Astrocyte (in vitro differentiated cells and primary cell): ENCODE data around the gene WDR4. TPM values are rescaled to one million over a fixed set of nuclear protein-coding genes. Genes with fewer than 3 reads are reported as not detected.
"Not testable (repeated sequence)": the region's sequence is repeated elsewhere in the genome, so short reads cannot be mapped to it uniquely, and the experiment has no call there.

Experiments used
- DNase-seq: peaks from one replicate; pipeline ENCODE4 v3.0.0-alpha.2; 2010; ENCODE audit warnings: low read depth
- FAIRE-seq: peaks from 2 replicates; lab custom pipeline; 2011; peaks lifted over from hg19 to GRCh38; lab: Jason Lieb, UNC
- H2AFZ ChIP-seq: 2 replicates; pipeline ENCODE4 v1.6.0; 2012; ENCODE audit warnings: low read depth, low read length, inconsistent platforms
- H3K27ac ChIP-seq: 2 replicates; pipeline ENCODE4 v1.5.1; 2011; ENCODE audit warnings: low read depth, low read length, inconsistent platforms
- H3K27me3 ChIP-seq: 2 replicates; pipeline ENCODE4 v1.6.0; 2011; ENCODE audit warnings: low read length, inconsistent platforms; ENCODE audit not compliant: insufficient read depth
- H3K36me3 ChIP-seq: 2 replicates; pipeline ENCODE4 v1.5.1; 2011; ENCODE audit warnings: low read length, inconsistent platforms; ENCODE audit not compliant: insufficient read depth
- H3K4me1 ChIP-seq: 2 replicates; pipeline ENCODE4 v1.5.1; 2011; ENCODE audit warnings: low read length, inconsistent platforms; ENCODE audit not compliant: insufficient read depth
- H3K4me2 ChIP-seq: 2 replicates; pipeline ENCODE4 v1.6.0; 2012; ENCODE audit warnings: low read length, inconsistent platforms
- H3K4me3 ChIP-seq: 2 replicates; pipeline ENCODE4 v1.5.1; 2011; ENCODE audit warnings: low read depth, mild to moderate bottlenecking, low read length, inconsistent platforms; ENCODE audit not compliant: insufficient read depth
- H3K79me2 ChIP-seq: 2 replicates; pipeline ENCODE4 v1.6.0; 2012; ENCODE audit warnings: mild to moderate bottlenecking, low read length, inconsistent platforms; ENCODE audit not compliant: insufficient read depth
- H3K9ac ChIP-seq: 2 replicates; pipeline ENCODE4 v1.6.0; 2012; ENCODE audit warnings: mild to moderate bottlenecking, low read length, inconsistent platforms
- H3K9me3 ChIP-seq: 2 replicates; pipeline ENCODE4 v1.5.1; 2012; ENCODE audit warnings: low read depth, mild to moderate bottlenecking, low read length, inconsistent platforms; ENCODE audit not compliant: insufficient read depth
- H4K20me1 ChIP-seq: 2 replicates; pipeline ENCODE4 v1.6.0; 2012; ENCODE audit warnings: low read length, inconsistent platforms; ENCODE audit not compliant: insufficient read depth
- H3K27ac Mint-ChIP-seq: one replicate; pipeline ENCODE4 v1.8.0; 2021; ENCODE audit warnings: mild to moderate bottlenecking, mixed read lengths; ENCODE audit not compliant: unreplicated experiment
- H3K27me3 Mint-ChIP-seq: one replicate; pipeline ENCODE4 v1.8.0; 2021; ENCODE audit warnings: low read depth, mixed read lengths; ENCODE audit not compliant: unreplicated experiment
- H3K36me3 Mint-ChIP-seq: one replicate; pipeline ENCODE4 v1.8.0; 2021; ENCODE audit warnings: low read depth, mixed read lengths; ENCODE audit not compliant: unreplicated experiment
- H3K4me1 Mint-ChIP-seq: one replicate; pipeline ENCODE4 v1.8.0; 2021; ENCODE audit warnings: low read depth, mixed read lengths; ENCODE audit not compliant: unreplicated experiment
- H3K4me3 Mint-ChIP-seq: one replicate; pipeline ENCODE4 v1.8.0; 2021; ENCODE audit warnings: mild to moderate bottlenecking, moderate library complexity, mixed read lengths; ENCODE audit not compliant: unreplicated experiment
- H3K9me3 Mint-ChIP-seq: one replicate; pipeline ENCODE4 v1.8.0; 2021; ENCODE audit warnings: mild to moderate bottlenecking, mixed read lengths; ENCODE audit not compliant: unreplicated experiment
- EZH2 ChIP-seq: IDR thresholded peaks from 2 replicates; pipeline ENCODE4 v1.6.1; 2012; ENCODE audit warnings: mild to moderate bottlenecking, low read length, inconsistent platforms; ENCODE audit not compliant: insufficient read depth
- total RNA-seq: library from RNA; stranded (reverse); gene quantifications from 2 replicates; pipeline ENCODE4 v1.2.1, GENCODE V29; 2021
- TF ChIP-seq, protein P1 (sequence below): IDR thresholded peaks from 2 replicates; pipeline ENCODE4 v1.5.1; 2011; ENCODE audit warnings: low read depth, mild to moderate bottlenecking, inconsistent platforms, low read length, moderate library complexity; ENCODE audit not compliant: insufficient read depth

Gene WDR4
- total RNA-seq, 1 donor from 2014 or later, result 20.5 TPM

DNA sequence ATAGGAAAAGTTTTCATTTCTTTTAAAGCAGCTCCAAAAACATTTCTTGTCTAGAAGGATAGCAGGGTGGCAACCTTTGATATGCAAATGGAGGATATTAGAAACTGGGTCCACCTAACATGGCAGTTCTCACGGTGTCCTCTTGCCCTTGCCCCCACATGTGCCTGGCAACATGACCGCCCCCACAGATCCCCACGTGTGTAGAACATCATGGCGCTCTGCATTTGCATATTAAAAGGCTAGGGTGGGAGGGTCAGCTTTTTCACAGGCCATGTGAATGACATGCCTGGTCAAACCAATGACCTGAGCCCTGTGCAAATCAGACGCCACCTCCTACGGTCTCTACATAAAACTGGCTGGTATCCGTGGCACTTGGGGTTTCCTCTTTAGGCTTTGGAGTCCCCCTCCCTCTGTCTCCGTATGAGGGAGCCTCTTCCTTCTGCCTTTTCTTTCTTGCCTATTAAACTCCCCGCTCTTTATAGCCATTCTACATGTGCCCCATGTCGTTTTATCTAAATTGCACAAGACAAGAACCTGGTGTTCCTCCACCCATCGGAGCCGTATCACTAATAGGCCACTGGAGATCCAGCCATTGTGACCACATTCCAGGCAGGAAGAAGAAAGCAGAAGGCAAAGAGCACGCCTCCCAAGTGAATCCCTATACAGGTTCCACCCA lies 71.3 kb downstream of the WDR4 start:
- no peak for FAIRE-seq
- no peaks in the 10 kb centered on the region for H3K36me3 Mint-ChIP-seq
- H3K27ac Mint-ChIP-seq, result no peak overlapping the region
- no peaks in the 10 kb centered on the region for H3K9me3 ChIP-seq
- no peak overlapping the region for H3K4me3 ChIP-seq
- no peak overlapping the region for H3K9ac ChIP-seq
- no peaks in the 10 kb centered on the region for H3K79me2 ChIP-seq
- TF ChIP-seq EZH2, result no peak
- TF ChIP-seq, protein P1, sequence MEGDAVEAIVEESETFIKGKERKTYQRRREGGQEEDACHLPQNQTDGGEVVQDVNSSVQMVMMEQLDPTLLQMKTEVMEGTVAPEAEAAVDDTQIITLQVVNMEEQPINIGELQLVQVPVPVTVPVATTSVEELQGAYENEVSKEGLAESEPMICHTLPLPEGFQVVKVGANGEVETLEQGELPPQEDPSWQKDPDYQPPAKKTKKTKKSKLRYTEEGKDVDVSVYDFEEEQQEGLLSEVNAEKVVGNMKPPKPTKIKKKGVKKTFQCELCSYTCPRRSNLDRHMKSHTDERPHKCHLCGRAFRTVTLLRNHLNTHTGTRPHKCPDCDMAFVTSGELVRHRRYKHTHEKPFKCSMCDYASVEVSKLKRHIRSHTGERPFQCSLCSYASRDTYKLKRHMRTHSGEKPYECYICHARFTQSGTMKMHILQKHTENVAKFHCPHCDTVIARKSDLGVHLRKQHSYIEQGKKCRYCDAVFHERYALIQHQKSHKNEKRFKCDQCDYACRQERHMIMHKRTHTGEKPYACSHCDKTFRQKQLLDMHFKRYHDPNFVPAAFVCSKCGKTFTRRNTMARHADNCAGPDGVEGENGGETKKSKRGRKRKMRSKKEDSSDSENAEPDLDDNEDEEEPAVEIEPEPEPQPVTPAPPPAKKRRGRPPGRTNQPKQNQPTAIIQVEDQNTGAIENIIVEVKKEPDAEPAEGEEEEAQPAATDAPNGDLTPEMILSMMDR, result no peak
- H3K4me3 Mint-ChIP-seq, result no peak overlapping the region
- peaks cover 12% of the 10 kb centered on the region for H3K27me3 ChIP-seq
- no peak for DNase-seq
- peaks cover 6% of the 10 kb centered on the region for H3K9me3 Mint-ChIP-seq
- H3K4me1 ChIP-seq, result no peaks in the 10 kb centered on the region
- no peak overlapping the region for H2AFZ ChIP-seq
- no peak overlapping the region for H3K27ac ChIP-seq
- H3K27me3 Mint-ChIP-seq, result peaks cover 55% of the 10 kb centered on the region
- H3K4me1 Mint-ChIP-seq, result peaks cover 1% of the 10 kb centered on the region
- no peaks in the 10 kb centered on the region for H4K20me1 ChIP-seq
- H3K4me2 ChIP-seq, result no peak overlapping the region
- H3K36me3 ChIP-seq, result no peaks in the 10 kb centered on the region

DNA sequence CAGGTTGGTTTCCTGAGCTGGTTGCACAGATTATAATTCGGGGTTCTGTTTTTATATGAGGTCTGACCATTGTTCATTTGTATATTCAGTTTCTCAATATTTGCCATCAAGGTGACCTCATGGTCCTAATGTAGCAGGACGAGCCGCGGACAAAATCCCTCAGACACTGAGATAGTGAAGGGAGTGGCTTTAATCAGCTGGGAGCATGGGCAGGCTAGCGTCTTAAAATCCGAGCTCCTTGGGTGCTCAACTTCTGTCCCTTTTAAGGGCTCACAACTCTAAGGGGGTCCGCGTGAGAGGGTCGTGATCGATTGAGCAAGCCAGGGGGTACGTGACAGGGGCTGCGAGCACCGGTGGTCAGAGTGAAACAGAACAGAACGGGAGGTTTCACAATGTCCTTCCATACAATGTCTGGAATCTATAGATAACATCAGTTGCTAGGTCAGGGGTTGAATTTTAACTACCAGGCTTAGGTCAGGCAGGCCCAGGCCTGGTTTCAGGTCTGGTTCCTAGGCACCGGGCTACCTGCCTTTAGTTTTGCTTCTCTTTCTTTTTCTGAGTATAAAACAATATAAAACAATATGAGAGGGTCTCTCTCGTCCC lies 71.9 kb downstream of the WDR4 start:
- peaks cover 50% of the 10 kb centered on the region for H3K27me3 Mint-ChIP-seq
- H3K36me3 ChIP-seq, DNase-seq, H3K27ac ChIP-seq, H3K4me3 ChIP-seq, H3K9me3 ChIP-seq, H3K36me3 Mint-ChIP-seq, FAIRE-seq, H3K4me2 ChIP-seq, H4K20me1 ChIP-seq, H3K27ac Mint-ChIP-seq, H2AFZ ChIP-seq, H3K4me1 ChIP-seq, H3K4me1 Mint-ChIP-seq, H3K79me2 ChIP-seq, H3K9me3 Mint-ChIP-seq, H3K9ac ChIP-seq: not testable (repeated sequence)
- H3K4me3 Mint-ChIP-seq, result peak overlapping the region; percentile 17
- H3K27me3 ChIP-seq, result peaks cover 12% of the 10 kb centered on the region

DNA sequence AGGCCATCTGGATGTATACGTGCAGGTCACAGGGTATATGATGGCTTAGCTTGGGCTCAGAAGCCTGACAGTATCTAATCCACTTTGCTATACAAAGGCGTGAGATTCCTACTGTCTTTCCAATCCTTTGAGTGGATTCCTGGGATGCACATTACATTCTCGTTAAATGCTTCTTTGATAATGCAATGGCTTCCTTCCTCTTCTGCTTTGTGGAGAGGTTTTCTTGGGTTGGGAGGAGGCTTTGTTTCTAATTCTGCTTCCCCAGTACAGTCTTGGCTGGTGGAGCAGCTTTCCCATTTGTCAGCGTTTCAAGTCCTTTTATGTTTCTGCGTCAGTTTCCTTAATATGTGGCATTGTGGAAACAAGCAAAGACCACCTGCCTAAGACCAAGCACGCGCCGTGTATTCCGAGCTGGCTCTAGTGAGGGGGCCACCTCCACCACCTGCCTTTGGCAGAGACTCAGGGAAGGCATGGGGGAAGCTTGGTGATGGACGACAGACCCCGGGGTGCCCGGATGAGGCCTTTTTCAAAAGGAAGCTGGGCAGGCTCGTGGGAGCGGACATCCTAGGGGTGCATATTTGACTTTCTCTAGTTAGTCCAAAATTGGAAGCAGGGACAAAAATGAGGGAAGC lies 72.7 kb downstream of the WDR4 start:
- no peak overlapping the region for H3K27ac ChIP-seq
- no peak for FAIRE-seq
- no peaks in the 10 kb centered on the region for H3K9me3 ChIP-seq
- peaks cover 50% of the 10 kb centered on the region for H3K27me3 Mint-ChIP-seq
- H3K4me1 ChIP-seq, result no peaks in the 10 kb centered on the region
- no peak for TF ChIP-seq EZH2
- TF ChIP-seq, protein P1, result no peak
- H3K4me3 Mint-ChIP-seq, result no peak overlapping the region
- no peaks in the 10 kb centered on the region for H4K20me1 ChIP-seq
- peaks cover 6% of the 10 kb centered on the region for H3K9me3 Mint-ChIP-seq
- DNase-seq, result no peak
- no peaks in the 10 kb centered on the region for H3K79me2 ChIP-seq
- no peak overlapping the region for H3K4me2 ChIP-seq
- no peak overlapping the region for H3K4me3 ChIP-seq
- H3K36me3 Mint-ChIP-seq, result no peaks in the 10 kb centered on the region
- no peak overlapping the region for H2AFZ ChIP-seq
- H3K27me3 ChIP-seq, result peaks cover 12% of the 10 kb centered on the region
- H3K9ac ChIP-seq, result no peak overlapping the region
- no peaks in the 10 kb centered on the region for H3K4me1 Mint-ChIP-seq
- H3K36me3 ChIP-seq, result no peaks in the 10 kb centered on the region
- no peak overlapping the region for H3K27ac Mint-ChIP-seq

DNA sequence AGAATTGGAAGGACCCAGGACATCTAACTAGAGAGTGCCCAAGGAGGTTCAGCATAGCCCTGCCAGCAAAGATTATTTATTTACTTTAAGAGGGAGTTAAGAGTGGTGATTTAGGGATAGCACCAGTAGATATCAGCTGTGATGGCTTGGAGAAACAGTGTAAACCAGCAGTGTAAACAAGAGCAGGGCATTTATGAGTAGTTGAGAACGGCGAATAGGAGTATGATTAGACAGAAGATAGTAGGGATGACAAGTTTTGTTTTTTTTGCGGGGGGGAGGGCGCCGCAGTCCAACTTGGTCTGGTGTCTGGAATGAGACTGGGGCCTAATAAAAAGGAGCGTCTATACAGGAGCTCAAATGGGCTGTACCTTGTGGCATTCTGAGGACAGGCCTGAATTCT lies 77.7 kb downstream of the WDR4 start:
- not testable (repeated sequence) for H4K20me1 ChIP-seq, FAIRE-seq, H3K9ac ChIP-seq, H3K79me2 ChIP-seq, H3K4me3 ChIP-seq, H3K27ac ChIP-seq, H3K4me3 Mint-ChIP-seq, H3K4me1 ChIP-seq, H3K9me3 ChIP-seq, H3K27me3 ChIP-seq, H3K9me3 Mint-ChIP-seq, H2AFZ ChIP-seq, H3K36me3 ChIP-seq, H3K4me2 ChIP-seq, H3K27ac Mint-ChIP-seq, H3K4me1 Mint-ChIP-seq, DNase-seq, H3K36me3 Mint-ChIP-seq
- H3K27me3 Mint-ChIP-seq, result peaks cover 28% of the 10 kb centered on the region
